D721Med (cell line): ENCODE data around the gene ASB8.

ENCODE experiments used
- DNase-seq: peaks from one replicate; pipeline ENCODE4 v3.0.0; 2011; ENCODE audit warnings: low spot score; ENCODE audit not compliant: insufficient read length
- FAIRE-seq: peaks from 2 replicates; lab custom pipeline; 2011; peaks lifted over from hg19 to GRCh38; lab: Jason Lieb, UNC
- CTCF ChIP-seq: IDR thresholded peaks from 2 replicates; pipeline ENCODE4 v1.5.1; 2012; ENCODE audit warnings: mild to moderate bottlenecking, control low read depth; ENCODE audit not compliant: insufficient read depth; ENCODE audit errors: missing control alignments

The ASB8 gene

GRCh38 chr12:48189331-48190125 lies 32.2 kb upstream of the ASB8 start:
- peak; percentile 80 for TF ChIP-seq CTCF
- DNase-seq (no peak), FAIRE-seq (no peak)

GRCh38 chr12:48187916-48188695 lies 30.8 kb upstream of the ASB8 start:
- DNase-seq (no peak), FAIRE-seq (no peak)
- TF ChIP-seq CTCF, result no peak

- DNase-seq, result no peak
- no peak for TF ChIP-seq CTCF
- FAIRE-seq, result no peak
Measured at GRCh38 chr12:48185181-48185919, 28.0 kb upstream of the ASB8 start.

GRCh38 chr12:48184549-48184922 lies 27.2 kb upstream of the ASB8 start:
- TF ChIP-seq CTCF, result no peak
- no peak for DNase-seq
- FAIRE-seq, result no peak

GRCh38 chr12:48183876-48184548 lies 26.7 kb upstream of the ASB8 start:
- TF ChIP-seq CTCF, result no peak
- no peak for FAIRE-seq
- DNase-seq, result no peak

GRCh38 chr12:48183091-48183875 lies 26.0 kb upstream of the ASB8 start, which contains the start of gene CCDC184:
Gene CCDC184 (plus strand): TSS chr12:48183644. CDS start chr12:48184123, 479 bp downstream.
- DNase-seq, result peak; percentile 41
- no peak for FAIRE-seq
- TF ChIP-seq CTCF, result no peak
